Measurements from ENCODE around the gene GPR153.

DNA sequence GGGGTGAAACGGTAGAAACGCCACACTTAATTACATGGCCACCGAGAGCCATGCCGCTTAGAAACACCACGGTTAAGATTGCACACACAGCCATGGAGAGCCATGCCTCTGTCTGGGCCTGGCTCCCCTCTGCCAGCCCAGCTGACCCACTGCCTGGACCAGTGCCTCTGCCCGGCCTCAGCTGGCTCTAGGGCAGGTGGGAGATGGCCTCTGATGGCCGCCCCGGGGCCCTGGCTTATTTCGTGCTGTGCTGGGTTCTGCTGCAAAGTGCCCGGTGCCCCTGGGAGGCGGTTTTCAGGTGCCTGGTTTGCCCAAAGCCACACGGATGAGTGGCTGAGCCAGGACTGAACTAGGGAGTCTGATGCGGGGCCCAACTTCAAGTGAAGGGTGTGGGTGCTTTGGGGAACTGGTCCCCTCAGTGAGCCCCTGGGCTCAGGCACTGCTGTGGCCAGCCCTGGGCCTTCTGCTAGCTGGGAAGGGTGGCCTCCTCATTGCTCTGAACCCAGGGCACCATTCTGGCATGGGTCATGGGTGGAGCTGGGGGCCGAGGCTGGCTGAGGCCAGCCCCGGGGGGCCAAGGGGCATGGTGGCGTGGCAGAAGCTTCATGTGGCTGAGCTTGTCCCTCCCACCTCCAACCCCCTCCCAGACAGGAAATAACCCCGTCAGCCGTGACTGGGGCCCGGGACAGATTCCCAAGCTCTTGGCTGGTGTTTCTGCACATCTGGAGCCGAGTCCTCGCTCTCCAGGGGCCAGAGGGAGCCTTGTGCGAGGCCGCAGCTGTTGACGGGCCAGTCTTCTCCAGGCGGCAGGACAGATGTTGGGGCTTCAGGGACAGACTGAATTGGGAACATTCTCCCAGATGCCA, 1.9 kb upstream of the GPR153 start:
- TF ChIP-seq POLR2A (IDR thresholded peaks at IDR 0.05) (no peak), EP300 (IDR thresholded peaks at IDR 0.05) (no peak)
- TF ChIP-seq, protein P1, sequence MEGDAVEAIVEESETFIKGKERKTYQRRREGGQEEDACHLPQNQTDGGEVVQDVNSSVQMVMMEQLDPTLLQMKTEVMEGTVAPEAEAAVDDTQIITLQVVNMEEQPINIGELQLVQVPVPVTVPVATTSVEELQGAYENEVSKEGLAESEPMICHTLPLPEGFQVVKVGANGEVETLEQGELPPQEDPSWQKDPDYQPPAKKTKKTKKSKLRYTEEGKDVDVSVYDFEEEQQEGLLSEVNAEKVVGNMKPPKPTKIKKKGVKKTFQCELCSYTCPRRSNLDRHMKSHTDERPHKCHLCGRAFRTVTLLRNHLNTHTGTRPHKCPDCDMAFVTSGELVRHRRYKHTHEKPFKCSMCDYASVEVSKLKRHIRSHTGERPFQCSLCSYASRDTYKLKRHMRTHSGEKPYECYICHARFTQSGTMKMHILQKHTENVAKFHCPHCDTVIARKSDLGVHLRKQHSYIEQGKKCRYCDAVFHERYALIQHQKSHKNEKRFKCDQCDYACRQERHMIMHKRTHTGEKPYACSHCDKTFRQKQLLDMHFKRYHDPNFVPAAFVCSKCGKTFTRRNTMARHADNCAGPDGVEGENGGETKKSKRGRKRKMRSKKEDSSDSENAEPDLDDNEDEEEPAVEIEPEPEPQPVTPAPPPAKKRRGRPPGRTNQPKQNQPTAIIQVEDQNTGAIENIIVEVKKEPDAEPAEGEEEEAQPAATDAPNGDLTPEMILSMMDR (IDR thresholded peaks at IDR 0.05) = no peak
